MM.1S (cell line): ENCODE results near the gene SPATS2.

Experiments used
- DNase-seq: peaks from one replicate; pipeline ENCODE4 v3.0.0-alpha.2; 2015
- H2AFZ ChIP-seq: fragments of 300-600 bp; sonication (generic); 2 replicates; pipeline ENCODE4 v1.6.0; 2016; ENCODE audit warnings: antibody characterized with exemption, low read length
- H3F3A ChIP-seq: fragments of 300-600 bp; sonication (generic); 2 replicates; pipeline ENCODE4 v1.6.1; 2016; ENCODE audit warnings: mild to moderate bottlenecking, antibody characterized with exemption, low read length, moderate library complexity, mixed read lengths; ENCODE audit not compliant: insufficient read depth
- H3K27ac ChIP-seq: fragments of 300-600 bp; sonication (generic); 2 replicates; pipeline ENCODE4 v1.5.1; 2016; ENCODE audit warnings: mild to moderate bottlenecking, low read length
- H3K27me3 ChIP-seq: fragments of 300-600 bp; sonication (generic); replicated peaks from 2 replicates; pipeline ENCODE4 v1.6.0; 2016; ENCODE audit warnings: low read length; ENCODE audit not compliant: insufficient read depth
- H3K36me3 ChIP-seq: fragments of 300-600 bp; sonication (generic); replicated peaks from 2 replicates; pipeline ENCODE4 v1.6.1; 2016; ENCODE audit warnings: mild to moderate bottlenecking, low read length, mixed read lengths; ENCODE audit not compliant: insufficient read depth
- H3K4me1 ChIP-seq: fragments of 300-600 bp; sonication (generic); 2 replicates; pipeline ENCODE4 v1.6.1; 2016; ENCODE audit warnings: low read length, mixed read lengths
- H3K4me2 ChIP-seq: fragments of 300-600 bp; sonication (generic); 2 replicates; pipeline ENCODE4 v1.6.0; 2016; ENCODE audit warnings: low read depth, low read length
- H3K4me3 ChIP-seq: fragments of 300-600 bp; sonication (generic); 2 replicates; pipeline ENCODE4 v1.5.1; 2016; ENCODE audit warnings: low read length, mixed read lengths
- H3K79me2 ChIP-seq: fragments of 300-600 bp; sonication (generic); 2 replicates; pipeline ENCODE4 v1.6.1; 2016; ENCODE audit warnings: mixed run types, low read length, mixed read lengths
- H3K9ac ChIP-seq: fragments of 300-600 bp; sonication (generic); 2 replicates; pipeline ENCODE4 v1.6.1; 2016; ENCODE audit warnings: low read length, mixed read lengths
- H3K9me2 ChIP-seq: fragments of 300-600 bp; sonication (generic); replicated peaks from 2 replicates; pipeline ENCODE4 v1.6.1; 2016; ENCODE audit warnings: mild to moderate bottlenecking, low read length, mixed read lengths; ENCODE audit not compliant: insufficient read depth
- H3K9me3 ChIP-seq: fragments of 300-600 bp; sonication (generic); replicated peaks from 2 replicates; pipeline ENCODE4 v1.6.1; 2016; ENCODE audit warnings: mild to moderate bottlenecking, low read length, mixed read lengths; ENCODE audit not compliant: insufficient read depth
- H4K20me1 ChIP-seq: fragments of 300-600 bp; sonication (generic); 2 replicates; pipeline ENCODE4 v1.6.1; 2016; ENCODE audit warnings: mild to moderate bottlenecking, low read length, moderate library complexity, mixed read lengths; ENCODE audit not compliant: insufficient read depth
- CTCF ChIP-seq: fragments of 300-600 bp; sonication (generic); IDR thresholded peaks from 2 replicates; pipeline ENCODE4 v1.5.1; 2016; ENCODE audit warnings: antibody characterized with exemption, low read length, mixed read lengths
- EZH2 ChIP-seq: fragments of 300-600 bp; sonication (generic); optimal IDR thresholded peaks from 2 replicates; pipeline ENCODE3; 2017; ENCODE audit warnings: low read depth, mild to moderate bottlenecking, antibody characterized with exemption, low read length, mixed read lengths
- EZH2phosphoT487 ChIP-seq: fragments of 300-600 bp; sonication (generic); IDR thresholded peaks from 2 replicates; pipeline ENCODE4 v1.6.1; 2018; ENCODE audit warnings: antibody characterized with exemption, low read length

Gene SPATS2

DNA sequence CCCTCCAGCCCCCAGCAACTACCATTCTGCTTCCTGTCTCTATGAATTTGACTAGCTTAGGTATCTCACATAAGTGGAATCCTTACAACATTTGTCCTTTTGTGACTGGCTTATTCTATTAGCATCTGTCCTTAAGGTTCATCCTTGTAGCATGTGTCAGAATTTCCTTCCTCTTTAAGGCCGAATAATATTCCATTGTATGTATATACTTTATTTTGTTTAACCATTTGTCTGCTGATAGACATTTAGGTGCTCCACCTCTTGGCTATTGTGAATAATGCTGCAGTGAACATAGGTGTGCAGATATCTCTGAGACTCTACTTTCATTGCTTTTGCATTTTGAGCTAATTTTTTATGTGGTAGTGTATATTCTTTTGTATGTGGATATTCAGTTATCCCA lies 75.7 kb downstream of the SPATS2 start:
- Histone ChIP-seq H3K4me3 (no peak overlapping the region), H3K36me3 (no peaks in the 10 kb centered on the region), H3K9me2 (no peaks in the 10 kb centered on the region), H3K79me2 (peaks cover 96% of the 10 kb centered on the region), H3K9me3 (no peaks in the 10 kb centered on the region), H3K27me3 (no peaks in the 10 kb centered on the region), H3F3A (no peaks in the 10 kb centered on the region; the same call in 1 of the 2 replicates), H4K20me1 (peaks cover 11% of the 10 kb centered on the region; the same call in 1 of the 2 replicates), H3K27ac (no peak overlapping the region), H3K9ac (no peak overlapping the region), H3K4me1 (no peaks in the 10 kb centered on the region), H2AFZ (no peak overlapping the region), H3K4me2 (no peak overlapping the region)
- TF ChIP-seq EZH2phosphoT487 (no peak), CTCF (no peak), EZH2 (no peak)
- no peak for DNase-seq

DNA sequence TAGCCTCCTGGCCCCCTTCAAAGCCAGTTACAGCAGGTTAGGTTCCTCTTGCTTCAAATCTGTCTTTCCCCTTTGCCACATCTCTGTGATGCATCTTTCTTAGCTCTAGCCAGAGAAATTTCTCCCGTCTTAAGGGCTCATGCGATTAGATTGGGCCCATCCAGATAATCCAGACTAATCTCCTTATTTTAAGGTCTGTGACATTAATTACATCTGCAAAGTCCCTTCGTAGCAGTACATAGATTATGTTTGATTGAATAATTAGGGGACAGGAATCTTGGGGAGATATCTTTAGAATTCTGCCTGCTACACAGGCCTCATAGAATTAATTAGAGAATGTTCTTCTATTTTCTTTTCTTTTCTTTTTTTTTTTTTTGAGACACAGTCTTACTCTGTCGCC lies 79.3 kb downstream of the SPATS2 start:
- DNase-seq: no peak
- Histone ChIP-seq H2AFZ (no peak overlapping the region), H3K9ac (no peak overlapping the region), H3K4me1 (peaks cover 2% of the 10 kb centered on the region; the same call in 1 of the 2 replicates), H4K20me1 (no peaks in the 10 kb centered on the region), H3K36me3 (no peaks in the 10 kb centered on the region), H3K9me3 (no peaks in the 10 kb centered on the region), H3K4me2 (no peak overlapping the region), H3K9me2 (no peaks in the 10 kb centered on the region), H3K27me3 (no peaks in the 10 kb centered on the region), H3K27ac (peak overlapping the region; percentile 2; the same call in 1 of the 2 replicates), H3K79me2 (peaks cover 94% of the 10 kb centered on the region), H3K4me3 (no peak overlapping the region), H3F3A (peaks cover 7% of the 10 kb centered on the region)
- no peak for TF ChIP-seq CTCF

- Histone ChIP-seq H2AFZ (no peak overlapping the region), H3K27ac (no peak overlapping the region), H3F3A (peaks cover 13% of the 10 kb centered on the region), H3K79me2 (peaks cover 93% of the 10 kb centered on the region), H3K36me3 (no peaks in the 10 kb centered on the region), H3K9me3 (no peaks in the 10 kb centered on the region), H3K4me3 (no peak overlapping the region), H3K27me3 (no peaks in the 10 kb centered on the region), H3K4me2 (no peak overlapping the region), H3K9me2 (no peaks in the 10 kb centered on the region), H3K9ac (no peak overlapping the region), H3K4me1 (peaks cover 10% of the 10 kb centered on the region; the same call in 1 of the 2 replicates), H4K20me1 (peaks cover 7% of the 10 kb centered on the region; the same call in 1 of the 2 replicates)
- DNase-seq: no peak
- TF ChIP-seq EZH2phosphoT487: no peak
- no peak for TF ChIP-seq EZH2
- no peak for TF ChIP-seq CTCF
Observed at GRCh38 chr12:49448858-49449257, 81.6 kb downstream of the SPATS2 start.
